DOHH2 (cell line): ENCODE results near the gene IL1RAP.

Source experiments
- H3F3A ChIP-seq: fragments of 200-600 bp; sonication (generic), shearing (Covaris generic); 2 replicates; pipeline ENCODE4 v1.6.0; 2016; ENCODE audit warnings: antibody characterized with exemption, mild to moderate bottlenecking; ENCODE audit not compliant: control insufficient read depth, insufficient read depth
- H3K27ac ChIP-seq: fragments of 200-600 bp; sonication (generic); 2 replicates; pipeline ENCODE4 v1.5.1; 2014; ENCODE audit warnings: low read depth, mild to moderate bottlenecking, low read length, moderate library complexity
- H3K27me3 ChIP-seq: fragments of 200-600 bp; sonication (generic); 2 replicates; pipeline ENCODE4 v1.6.1; 2014; ENCODE audit warnings: mild to moderate bottlenecking, low read length, mixed read lengths; ENCODE audit not compliant: control insufficient read depth
- H3K36me3 ChIP-seq: fragments of 200-600 bp; sonication (generic); 2 replicates; pipeline ENCODE4 v1.6.1; 2014; ENCODE audit warnings: mild to moderate bottlenecking, low read length, moderate library complexity, mixed read lengths; ENCODE audit not compliant: control insufficient read depth
- H3K4me1 ChIP-seq: fragments of 200-600 bp; sonication (generic); 2 replicates; pipeline ENCODE4 v1.6.1; 2014; ENCODE audit warnings: mild to moderate bottlenecking, low read length, mixed read lengths; ENCODE audit not compliant: control insufficient read depth
- H3K4me2 ChIP-seq: fragments of 200-600 bp; sonication (generic); 2 replicates; pipeline ENCODE4 v1.6.0; 2014; ENCODE audit warnings: mild to moderate bottlenecking, low read length, moderate library complexity
- H3K4me3 ChIP-seq: fragments of 200-600 bp; sonication (generic); 2 replicates; pipeline ENCODE4 v1.5.1; 2014; ENCODE audit warnings: mild to moderate bottlenecking, low read length, mixed read lengths
- H3K79me2 ChIP-seq: fragments of 200-600 bp; sonication (generic); 2 replicates; pipeline ENCODE4 v1.6.1; 2014; ENCODE audit warnings: mild to moderate bottlenecking, low read length, mixed read lengths; ENCODE audit not compliant: control insufficient read depth
- H3K9me2 ChIP-seq: fragments of 200-600 bp; sonication (generic); replicated peaks from 2 replicates; pipeline ENCODE4 v1.6.1; 2014; ENCODE audit warnings: mild to moderate bottlenecking, low read length, mixed read lengths; ENCODE audit not compliant: control insufficient read depth
- H3K9me3 ChIP-seq: fragments of 200-600 bp; sonication (generic); 2 replicates; pipeline ENCODE4 v1.6.1; 2014; ENCODE audit warnings: antibody characterized with exemption, low read length, mixed read lengths; ENCODE audit not compliant: control insufficient read depth, insufficient read depth
- H4K20me1 ChIP-seq: fragments of 200-600 bp; sonication (generic); 2 replicates; pipeline ENCODE4 v1.6.0; 2014; ENCODE audit warnings: low read depth, mild to moderate bottlenecking, antibody characterized with exemption, low read length, moderate library complexity; ENCODE audit not compliant: control insufficient read depth, insufficient read depth
- EZH2phosphoT487 ChIP-seq: fragments of 200-600 bp; sonication (generic); IDR thresholded peaks from 2 replicates; pipeline ENCODE4 v1.6.1; 2017; ENCODE audit warnings: borderline replicate concordance, mild to moderate bottlenecking, antibody characterized with exemption, low read length, moderate library complexity, mixed read lengths
- TF ChIP-seq, protein P1 (sequence below): fragments of 200-600 bp; sonication (generic); IDR thresholded peaks from one replicate; pipeline ENCODE4 v1.5.1; 2014; ENCODE audit warnings: antibody characterized with exemption, mild to moderate bottlenecking, low read depth, low read length; ENCODE audit not compliant: poor library complexity, severe bottlenecking

The IL1RAP gene

DNA sequence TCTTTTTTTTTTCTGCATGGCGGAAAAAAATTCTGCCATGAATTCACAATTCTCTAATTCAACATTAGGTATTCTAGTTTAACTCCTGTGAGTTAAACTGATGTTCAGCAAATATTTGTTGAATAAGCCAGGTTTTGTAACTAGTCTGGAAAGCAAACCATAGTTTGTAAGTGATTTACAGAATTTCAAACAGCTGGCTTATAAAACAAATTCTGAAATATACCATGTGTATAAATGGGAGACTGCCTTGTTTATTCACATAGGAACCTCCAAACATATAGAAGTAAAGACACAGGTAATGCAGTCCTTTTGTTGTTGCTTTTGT, 101.1 kb downstream of the IL1RAP start:
- no peak overlapping the region for H3K4me2 ChIP-seq
- H3F3A ChIP-seq = no peaks in the 10 kb centered on the region
- H3K27me3 ChIP-seq = no peaks in the 10 kb centered on the region
- no peaks in the 10 kb centered on the region for H3K9me2 ChIP-seq
- H3K79me2 ChIP-seq = no peaks in the 10 kb centered on the region
- H3K9me3 ChIP-seq = no peaks in the 10 kb centered on the region
- TF ChIP-seq, protein P1, sequence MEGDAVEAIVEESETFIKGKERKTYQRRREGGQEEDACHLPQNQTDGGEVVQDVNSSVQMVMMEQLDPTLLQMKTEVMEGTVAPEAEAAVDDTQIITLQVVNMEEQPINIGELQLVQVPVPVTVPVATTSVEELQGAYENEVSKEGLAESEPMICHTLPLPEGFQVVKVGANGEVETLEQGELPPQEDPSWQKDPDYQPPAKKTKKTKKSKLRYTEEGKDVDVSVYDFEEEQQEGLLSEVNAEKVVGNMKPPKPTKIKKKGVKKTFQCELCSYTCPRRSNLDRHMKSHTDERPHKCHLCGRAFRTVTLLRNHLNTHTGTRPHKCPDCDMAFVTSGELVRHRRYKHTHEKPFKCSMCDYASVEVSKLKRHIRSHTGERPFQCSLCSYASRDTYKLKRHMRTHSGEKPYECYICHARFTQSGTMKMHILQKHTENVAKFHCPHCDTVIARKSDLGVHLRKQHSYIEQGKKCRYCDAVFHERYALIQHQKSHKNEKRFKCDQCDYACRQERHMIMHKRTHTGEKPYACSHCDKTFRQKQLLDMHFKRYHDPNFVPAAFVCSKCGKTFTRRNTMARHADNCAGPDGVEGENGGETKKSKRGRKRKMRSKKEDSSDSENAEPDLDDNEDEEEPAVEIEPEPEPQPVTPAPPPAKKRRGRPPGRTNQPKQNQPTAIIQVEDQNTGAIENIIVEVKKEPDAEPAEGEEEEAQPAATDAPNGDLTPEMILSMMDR = no peak
- TF ChIP-seq EZH2phosphoT487 = no peak
- no peak overlapping the region for H3K27ac ChIP-seq
- peaks cover 30% of the 10 kb centered on the region for H3K4me1 ChIP-seq
- H3K36me3 ChIP-seq = no peaks in the 10 kb centered on the region
- no peak overlapping the region for H3K4me3 ChIP-seq
- H4K20me1 ChIP-seq = no peaks in the 10 kb centered on the region

DNA sequence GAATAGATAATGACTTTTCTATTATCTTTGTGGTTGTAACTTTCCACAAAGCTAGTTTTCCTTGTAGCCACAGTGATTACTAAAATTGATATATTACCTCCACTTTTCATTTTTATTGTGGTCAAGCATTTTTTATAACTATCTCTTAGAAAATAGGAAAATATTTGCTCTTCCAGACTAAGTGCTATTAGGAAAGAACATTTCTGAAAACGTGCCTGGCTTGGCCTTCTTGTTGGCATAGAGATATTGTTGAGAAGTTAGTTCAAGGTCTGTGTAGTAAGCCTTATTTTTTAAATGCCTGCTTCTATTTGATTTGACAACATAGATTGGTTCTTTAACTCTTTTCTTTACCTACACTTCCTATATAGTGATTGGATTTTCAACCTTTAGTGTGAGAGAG, 101.7 kb downstream of the IL1RAP start:
- H3K36me3 ChIP-seq = no peaks in the 10 kb centered on the region
- H3K4me1 ChIP-seq = peaks cover 30% of the 10 kb centered on the region
- H3K9me2 ChIP-seq = no peaks in the 10 kb centered on the region
- no peaks in the 10 kb centered on the region for H3K27me3 ChIP-seq
- no peaks in the 10 kb centered on the region for H3K9me3 ChIP-seq
- no peak overlapping the region for H3K27ac ChIP-seq
- no peak for TF ChIP-seq EZH2phosphoT487
- TF ChIP-seq, protein P1 = no peak
- H4K20me1 ChIP-seq = no peaks in the 10 kb centered on the region
- no peak overlapping the region for H3K4me2 ChIP-seq
- no peaks in the 10 kb centered on the region for H3K79me2 ChIP-seq
- H3K4me3 ChIP-seq = no peak overlapping the region
- no peaks in the 10 kb centered on the region for H3F3A ChIP-seq

DNA sequence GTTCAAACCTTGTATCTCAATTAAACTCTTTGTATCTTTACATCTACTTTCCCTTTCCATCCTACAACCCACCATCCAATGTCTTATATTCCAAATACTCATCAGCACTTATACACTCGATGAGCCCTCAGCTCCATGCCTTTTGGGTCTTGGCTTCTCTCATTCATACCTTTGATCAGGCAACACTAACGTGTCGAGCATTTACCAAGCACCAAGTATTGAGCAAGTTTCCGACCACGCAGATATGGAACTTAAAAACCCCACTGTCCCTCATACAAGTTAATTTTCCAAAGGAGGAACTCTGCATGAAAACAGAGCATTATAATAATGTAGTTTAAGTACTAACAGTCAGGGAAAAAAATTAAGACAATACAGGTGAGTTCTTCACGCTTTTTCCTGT, 102.8 kb downstream of the IL1RAP start:
- Histone ChIP-seq H3F3A (no peaks in the 10 kb centered on the region), H3K9me2 (no peaks in the 10 kb centered on the region), H4K20me1 (no peaks in the 10 kb centered on the region), H3K9me3 (no peaks in the 10 kb centered on the region), H3K27me3 (no peaks in the 10 kb centered on the region), H3K4me2 (peak overlapping the region; percentile 47), H3K27ac (no peak overlapping the region), H3K4me3 (no peak overlapping the region), H3K36me3 (no peaks in the 10 kb centered on the region), H3K4me1 (peaks cover 30% of the 10 kb centered on the region), H3K79me2 (no peaks in the 10 kb centered on the region)
- TF ChIP-seq EZH2phosphoT487 = no peak
- TF ChIP-seq, protein P1 = no peak

DNA sequence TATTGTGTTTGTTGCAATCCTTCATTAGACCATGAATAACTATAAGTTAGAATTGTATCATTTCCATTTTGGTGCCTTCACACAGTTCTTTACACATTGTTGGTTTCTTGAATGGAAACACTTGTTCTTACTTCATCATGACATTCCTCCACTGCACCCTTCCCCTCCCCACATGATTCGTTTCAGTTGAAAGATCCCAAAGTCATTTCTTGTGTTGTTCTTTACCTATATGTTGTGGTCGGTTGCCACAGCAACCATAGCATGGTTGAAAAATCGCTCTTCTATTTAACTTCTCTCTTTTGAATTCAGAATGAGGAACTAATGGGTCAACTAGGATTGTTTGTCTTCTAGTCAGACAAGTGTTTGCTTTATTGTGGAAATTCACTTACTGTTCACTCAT, 103.3 kb downstream of the IL1RAP start:
- H3K27ac ChIP-seq = peak overlapping the region; percentile 35
- no peaks in the 10 kb centered on the region for H3K27me3 ChIP-seq
- no peaks in the 10 kb centered on the region for H3K36me3 ChIP-seq
- H3K9me2 ChIP-seq = no peaks in the 10 kb centered on the region
- no peaks in the 10 kb centered on the region for H4K20me1 ChIP-seq
- no peaks in the 10 kb centered on the region for H3K79me2 ChIP-seq
- H3K4me2 ChIP-seq = peak overlapping the region; percentile 47
- peak overlapping the region; percentile 1; the same call in 1 of the 2 replicates for H3K4me3 ChIP-seq
- H3K9me3 ChIP-seq = no peaks in the 10 kb centered on the region
- H3F3A ChIP-seq = no peaks in the 10 kb centered on the region
- peaks cover 30% of the 10 kb centered on the region for H3K4me1 ChIP-seq
- TF ChIP-seq, protein P1 = no peak
- no peak for TF ChIP-seq EZH2phosphoT487
